Measurements from ENCODE around the gene KHNYN.

KHNYN gene

DNA sequence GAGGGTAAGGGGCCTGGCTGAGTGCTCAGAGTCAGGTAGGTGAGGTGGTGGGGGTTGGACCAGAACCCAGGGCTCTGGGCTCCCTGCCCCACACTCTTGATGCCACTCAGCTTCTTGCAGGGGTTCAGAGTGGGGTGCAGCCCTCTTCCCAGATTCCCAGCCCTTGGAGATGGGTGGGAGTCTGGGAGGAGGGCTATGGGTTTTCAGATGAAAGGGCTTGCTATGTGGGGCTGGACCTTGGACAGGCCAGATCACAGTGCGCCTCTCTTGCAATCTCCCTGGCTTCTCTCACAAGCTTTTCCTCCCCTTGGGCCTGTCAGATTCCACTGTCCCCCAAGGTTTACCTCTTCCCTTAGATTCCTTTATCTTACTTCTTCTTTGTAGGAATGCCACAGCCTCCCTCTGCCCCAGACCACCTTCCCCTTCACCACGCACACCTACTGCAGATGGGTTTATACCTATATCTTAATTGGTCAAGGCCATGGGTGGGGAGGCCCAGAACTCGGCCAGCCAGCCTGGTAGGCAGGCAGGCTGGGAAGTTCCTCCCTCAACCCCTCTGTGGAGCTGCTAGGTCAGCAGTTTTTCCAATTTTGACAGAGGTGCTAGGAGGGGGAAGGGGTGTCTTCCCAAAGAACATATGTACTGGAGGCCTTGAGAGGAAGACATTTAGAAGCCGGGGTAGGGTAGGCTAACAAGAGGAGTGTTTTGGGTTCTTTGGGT lies 29.6 kb upstream of the KHNYN start:
- no peak for DNase-seq (ENCODE audit: low read depth in 3 of 3, low spot score in 1 of 3)

DNA sequence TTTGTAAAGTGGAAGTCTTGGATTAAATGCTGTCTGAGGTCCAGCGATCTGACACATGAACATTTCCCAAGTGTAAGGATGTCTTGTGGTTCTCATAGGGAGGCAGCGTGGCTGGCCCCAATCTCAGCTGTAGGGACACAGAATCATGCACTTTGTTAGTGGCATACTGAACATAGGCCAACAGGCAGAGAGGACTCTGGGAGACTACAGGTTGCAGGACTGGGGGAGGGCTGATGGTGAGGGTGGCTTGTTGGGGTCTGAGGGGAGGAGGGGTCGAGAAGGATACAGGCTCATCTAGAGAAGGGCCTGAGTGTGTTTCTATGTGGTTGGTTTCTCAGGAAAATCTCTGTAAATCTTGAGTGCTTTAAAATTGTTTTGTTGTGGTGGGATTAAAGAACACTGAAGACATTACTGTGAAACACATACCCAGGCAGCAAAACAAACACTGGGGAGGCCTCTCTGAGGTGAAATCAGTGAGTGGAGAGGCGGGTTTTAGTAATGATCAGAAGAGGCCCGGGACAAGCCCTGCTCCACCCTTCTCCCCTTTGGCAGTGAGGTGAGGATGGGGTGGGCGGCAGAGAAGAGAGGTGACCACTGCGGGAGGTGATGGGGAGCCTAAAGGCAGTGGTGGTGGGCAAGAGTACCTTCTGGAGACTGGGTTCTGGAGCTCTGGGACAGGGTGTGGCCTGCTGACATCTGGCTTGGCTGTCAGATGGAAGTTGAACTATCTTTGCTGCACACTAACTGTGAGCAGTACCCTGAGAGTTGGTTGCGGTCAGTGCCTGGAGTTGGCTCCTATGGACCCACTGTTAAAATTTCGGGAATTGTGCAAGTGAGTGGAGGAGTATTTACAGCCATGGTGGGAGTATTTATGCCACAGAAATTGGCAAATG lies 27.7 kb upstream of the KHNYN start:
- DNase-seq (ENCODE audit: low read depth in 3 of 3, low spot score in 1 of 3), result no peak

DNA sequence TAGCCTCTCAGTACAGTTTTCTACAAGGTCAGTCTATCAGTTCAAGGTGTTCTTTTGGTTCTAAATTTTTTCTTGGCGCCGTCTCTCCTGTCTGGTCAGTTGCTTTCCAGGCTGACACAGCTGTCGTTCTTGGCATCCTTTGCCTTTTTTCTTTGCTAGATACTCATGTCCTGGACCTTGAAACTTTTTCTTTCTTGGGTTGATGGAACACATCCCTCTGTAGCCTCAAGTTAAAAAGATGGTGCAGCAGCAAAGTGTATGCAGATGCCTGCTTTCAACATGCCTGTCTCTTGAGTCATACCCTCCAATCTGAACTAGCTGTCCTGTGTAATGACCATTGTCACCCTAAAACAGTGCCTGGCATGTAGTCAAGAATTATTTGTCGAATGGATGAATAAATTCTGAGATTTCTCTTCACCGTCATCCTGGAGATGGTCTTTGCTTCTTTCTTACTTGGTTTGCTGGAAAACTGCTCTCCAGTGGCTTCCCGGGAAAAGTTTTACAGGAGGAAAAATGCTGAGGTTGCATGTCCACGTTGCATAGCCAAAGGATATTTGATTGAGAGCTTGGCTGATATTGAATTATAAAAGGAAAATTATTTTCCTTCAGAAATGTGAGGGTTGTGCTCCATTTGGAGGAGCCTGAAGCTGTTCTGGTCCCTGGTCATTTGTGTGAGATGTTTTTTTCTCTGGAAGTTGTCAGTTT lies 26.3 kb upstream of the KHNYN start:
- no peak for DNase-seq (ENCODE audit: low read depth in 3 of 3, low spot score in 1 of 3)

DNA sequence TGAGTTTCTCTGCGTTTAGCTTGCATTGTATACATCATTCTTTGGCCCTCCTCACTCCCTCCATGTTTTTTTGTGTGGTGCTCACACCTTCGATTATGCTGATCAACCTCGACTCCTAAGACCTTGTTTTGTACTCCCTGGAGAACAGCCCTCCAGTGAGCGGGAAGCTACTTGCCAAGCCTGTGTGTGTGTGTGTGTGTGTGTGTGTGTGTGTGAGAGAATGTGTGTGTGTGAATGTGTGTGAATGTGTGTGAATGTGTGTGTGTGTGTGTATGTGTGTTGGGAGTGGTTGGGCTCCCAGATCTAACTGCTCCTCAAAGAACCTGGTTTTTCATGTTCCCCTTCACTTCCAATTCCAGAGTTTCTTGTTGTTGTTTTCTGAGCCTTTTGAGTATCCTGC lies 24.9 kb upstream of the KHNYN start:
- DNase-seq (ENCODE audit: low read depth in 3 of 3, low spot score in 1 of 3), result no peak

DNA sequence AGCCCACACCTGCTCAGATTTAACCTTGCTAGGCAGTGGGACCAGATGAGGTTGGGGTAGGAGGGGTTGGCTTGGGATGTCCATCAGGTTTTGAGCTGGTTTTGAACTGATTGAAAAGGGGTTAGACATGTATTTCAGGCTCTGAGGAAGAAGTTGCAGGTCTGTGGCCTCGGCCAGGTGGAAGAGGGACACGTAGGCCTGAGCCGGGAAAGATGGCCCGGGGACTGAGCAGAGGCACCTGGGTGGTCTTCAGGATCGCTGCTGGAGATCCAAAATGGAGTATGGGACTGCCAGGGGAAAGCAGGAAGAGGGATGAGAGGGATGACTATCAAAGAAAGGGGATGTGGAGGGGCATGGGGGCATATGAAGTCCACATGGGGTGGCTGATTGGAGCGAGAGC lies 23.3 kb upstream of the KHNYN start:
- no peak for DNase-seq (ENCODE audit: low read depth in 3 of 3, low spot score in 1 of 3)

DNA sequence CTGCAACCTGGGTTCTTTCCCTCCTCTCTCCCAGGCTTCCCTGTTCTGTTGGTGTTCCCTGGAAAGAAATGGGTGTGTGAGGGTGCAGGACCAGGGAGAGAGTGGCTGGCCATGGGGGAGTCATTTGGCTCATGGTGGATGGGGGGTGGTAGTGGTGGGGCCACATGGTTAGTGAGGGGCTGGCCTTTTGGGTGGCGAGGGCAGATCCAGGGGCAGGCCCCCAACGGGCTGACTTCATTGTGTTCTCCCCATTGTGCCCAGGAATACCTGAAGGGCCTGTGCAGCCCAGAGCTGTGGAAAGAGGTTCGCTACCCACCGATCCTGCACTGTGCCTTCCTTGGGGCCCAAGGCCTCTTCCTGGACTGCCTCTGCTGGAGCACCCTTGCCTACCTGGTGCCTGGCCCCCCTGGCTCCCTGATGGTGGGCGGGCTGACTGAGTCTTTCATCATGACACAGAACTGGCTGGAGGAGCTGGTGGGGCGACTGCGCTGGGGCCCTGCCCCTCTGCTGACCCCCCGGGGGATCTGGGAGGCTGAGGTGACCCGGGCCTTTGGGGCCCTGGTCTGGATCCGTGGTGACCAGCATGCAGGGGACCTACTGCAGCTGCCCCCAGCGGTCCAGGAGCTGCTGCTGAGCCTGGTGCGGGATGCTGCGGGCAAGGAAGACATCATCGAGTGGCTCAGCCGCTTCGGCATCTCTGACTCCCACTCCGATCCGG lies 22.0 kb upstream of the KHNYN start:
- DNase-seq (ENCODE audit: low read depth in 3 of 3, low spot score in 1 of 3), result no peak

DNA sequence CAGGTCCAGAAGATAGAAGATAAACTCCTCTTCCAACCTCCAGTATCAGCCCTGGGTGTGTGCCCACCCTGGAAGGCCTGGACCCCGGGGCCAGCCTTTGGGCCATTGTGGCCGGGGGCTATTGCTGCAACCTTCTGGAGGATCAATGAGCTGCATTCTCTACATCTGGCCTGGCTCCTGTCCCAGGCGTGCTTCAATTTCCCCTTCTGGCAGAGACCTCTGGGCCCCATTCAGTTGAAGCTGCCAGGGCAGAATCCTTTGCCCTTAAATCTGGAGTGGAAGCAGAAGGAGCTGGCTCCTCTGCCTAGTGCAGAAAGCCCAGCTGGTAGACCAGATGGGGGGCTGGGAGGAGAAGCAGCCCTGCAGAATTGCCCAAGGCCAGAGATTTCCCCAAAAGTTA lies 21.0 kb upstream of the KHNYN start:
- DNase-seq (ENCODE audit: low read depth in 3 of 3, low spot score in 1 of 3), result no peak

DNA sequence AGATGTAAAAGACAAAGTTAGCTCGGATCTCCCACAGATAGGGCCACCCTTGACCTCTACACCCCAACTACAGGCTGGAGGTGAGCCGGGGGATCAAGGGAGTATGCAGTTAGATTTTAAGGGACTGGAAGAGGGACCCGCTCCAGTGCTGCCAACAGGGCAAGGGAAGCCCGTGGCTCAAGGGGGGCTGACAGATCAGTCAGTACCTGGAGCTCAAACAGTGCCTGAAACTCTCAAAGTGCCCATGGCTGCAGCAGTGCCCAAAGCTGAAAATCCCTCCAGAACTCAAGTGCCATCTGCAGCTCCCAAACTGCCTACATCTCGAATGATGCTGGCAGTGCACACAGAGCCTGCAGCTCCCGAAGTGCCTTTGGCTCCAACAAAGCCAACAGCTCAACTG lies 20.6 kb upstream of the KHNYN start:
- no peak for DNase-seq (ENCODE audit: low read depth in 3 of 3, low spot score in 1 of 3)

DNA sequence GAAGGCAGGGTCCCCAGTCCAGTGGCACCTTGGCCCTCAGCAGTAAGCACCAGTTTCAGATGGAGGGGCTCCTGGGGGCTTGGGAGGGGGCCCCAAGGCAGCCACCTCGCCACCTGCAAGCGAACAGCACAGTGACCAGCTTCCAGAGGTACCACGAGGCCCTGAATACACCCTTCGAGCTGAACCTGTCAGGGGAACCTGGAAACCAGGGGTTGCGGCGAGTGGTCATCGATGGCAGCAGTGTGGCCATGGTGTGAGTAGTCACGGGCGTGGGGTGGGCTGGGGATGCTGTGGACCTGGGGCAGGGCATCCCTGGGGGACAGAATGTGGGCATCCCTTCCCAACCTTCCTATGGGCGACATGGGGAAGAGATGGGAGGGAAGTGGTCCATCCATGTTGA lies 19.8 kb upstream of the KHNYN start:
- no peak for DNase-seq (ENCODE audit: low read depth in 3 of 3, low spot score in 1 of 3)

DNA sequence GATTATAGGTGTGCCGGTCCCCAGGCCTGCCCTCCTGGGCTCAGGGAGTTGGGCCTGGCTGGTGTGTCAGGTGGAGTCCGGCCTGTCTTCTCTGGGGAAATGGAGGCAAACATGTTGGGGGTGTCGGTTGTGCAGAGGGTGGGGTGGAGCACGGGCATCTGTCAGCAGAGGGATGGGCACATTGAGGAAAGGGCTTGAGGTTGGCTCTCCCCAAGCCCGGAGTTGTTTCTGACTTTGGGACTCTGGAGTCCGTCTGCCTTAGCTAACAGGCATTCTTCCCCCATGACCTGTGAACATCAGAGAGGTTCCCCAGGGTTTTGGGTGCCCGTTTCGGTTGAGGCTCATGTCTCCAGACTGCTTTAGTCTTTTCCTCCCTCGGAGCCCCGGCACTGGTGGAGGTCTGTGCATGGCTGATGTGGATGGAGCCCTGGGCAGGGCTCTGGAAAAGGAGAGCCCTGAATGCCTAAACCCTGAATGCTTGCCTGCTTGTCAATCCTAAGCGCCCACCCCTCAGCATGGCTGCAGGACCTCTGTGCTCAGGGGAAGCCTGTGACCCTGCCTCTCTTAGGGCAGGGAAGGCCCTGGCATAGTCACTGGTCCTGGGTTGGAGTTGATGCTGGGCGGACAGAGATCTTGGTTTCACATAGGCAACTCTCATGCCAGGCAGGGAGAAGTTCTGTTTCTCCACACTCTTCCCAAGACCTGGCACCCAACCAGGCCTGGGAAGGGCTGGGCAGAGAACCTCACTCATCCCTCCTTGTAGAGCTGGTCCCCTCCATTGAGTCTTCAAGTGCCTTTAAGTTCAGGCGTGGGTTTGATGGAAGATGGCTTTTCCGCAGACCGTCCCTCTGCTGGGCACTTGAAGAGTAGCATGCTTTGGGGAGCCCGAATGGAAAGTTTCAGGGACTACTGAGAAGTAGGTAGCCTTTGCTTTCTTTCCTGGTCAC lies 18.0 kb upstream of the KHNYN start:
- DNase-seq (ENCODE audit: low read depth in 3 of 3, low spot score in 1 of 3), result no peak

DNA sequence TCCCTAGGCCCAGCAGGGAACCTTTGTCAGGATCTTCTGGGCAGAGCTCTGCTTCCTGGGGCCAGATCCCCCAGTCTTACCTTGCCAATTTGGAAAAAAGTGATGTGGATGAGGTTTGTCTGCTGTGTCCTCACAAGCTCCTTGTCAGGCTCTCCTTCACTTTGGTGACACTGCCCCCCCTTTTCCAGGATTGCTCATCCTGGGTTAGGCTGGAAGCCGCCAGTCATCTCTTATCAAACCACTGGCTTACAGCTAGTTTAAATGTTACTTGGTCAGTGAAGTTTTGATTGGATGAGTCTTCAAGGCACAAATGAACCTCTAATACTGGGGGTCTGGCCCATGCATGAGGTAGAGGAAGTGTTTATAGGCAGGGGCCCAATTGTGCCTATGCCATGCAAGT lies 15.7 kb upstream of the KHNYN start:
- DNase-seq (ENCODE audit: low read depth in 3 of 3, low spot score in 1 of 3), result no peak

DNA sequence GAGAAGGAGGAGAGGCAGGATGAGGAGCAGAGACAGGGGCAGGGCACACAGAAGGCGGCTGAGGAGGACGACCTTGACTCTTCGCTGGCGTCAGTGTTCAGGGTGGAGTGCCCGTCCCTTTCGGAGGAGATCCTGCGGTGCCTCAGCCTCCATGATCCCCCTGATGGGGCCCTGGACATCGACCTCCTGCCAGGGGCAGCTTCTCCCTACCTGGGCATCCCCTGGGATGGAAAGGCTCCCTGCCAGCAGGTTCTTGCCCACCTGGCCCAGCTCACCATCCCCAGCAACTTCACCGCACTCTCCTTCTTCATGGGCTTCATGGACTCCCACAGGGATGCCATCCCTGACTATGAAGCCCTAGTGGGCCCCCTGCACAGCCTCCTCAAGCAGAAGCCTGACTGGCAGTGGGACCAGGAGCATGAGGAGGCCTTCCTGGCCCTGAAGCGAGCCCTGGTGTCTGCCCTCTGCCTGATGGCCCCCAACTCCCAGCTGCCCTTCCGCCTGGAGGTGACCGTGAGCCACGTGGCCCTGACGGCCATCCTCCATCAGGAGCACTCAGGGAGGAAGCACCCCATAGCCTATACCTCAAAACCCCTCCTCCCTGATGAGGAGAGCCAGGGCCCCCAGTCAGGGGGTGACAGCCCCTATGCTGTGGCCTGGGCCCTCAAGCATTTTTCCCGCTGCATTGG lies 14.9 kb upstream of the KHNYN start:
- no peak for DNase-seq (ENCODE audit: low read depth in 3 of 3, low spot score in 1 of 3)

DNA sequence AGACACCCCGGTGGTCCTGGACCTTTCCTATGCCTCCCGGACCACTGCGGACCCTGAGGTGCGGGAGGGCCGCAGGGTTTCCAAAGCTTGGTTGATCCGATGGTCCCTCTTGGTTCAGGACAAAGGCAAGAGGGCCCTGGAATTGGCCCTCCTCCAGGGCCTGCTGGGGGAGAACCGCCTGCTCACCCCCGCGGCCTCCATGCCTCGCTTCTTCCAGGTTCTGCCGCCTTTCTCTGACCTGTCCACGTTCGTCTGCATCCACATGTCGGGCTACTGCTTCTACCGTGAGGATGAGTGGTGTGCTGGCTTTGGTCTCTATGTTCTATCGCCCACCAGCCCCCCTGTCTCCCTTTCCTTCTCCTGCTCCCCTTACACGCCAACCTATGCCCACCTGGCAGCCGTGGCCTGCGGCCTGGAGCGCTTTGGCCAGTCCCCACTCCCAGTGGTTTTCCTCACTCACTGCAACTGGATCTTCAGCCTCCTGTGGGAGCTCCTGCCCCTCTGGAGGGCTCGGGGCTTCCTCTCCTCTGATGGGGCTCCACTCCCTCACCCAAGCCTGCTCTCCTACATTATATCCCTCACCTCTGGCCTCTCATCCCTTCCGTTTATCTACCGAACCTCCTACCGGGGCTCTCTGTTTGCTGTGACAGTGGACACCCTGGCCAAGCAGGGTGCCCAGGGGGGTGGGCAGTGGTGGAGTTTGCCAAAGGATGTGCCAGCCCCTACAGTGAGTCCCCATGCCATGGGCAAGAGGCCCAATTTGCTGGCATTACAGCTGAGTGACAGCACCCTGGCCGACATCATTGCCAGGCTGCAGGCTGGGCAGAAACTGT lies 14.1 kb upstream of the KHNYN start:
- no peak for DNase-seq (ENCODE audit: low read depth in 3 of 3, low spot score in 1 of 3)

DNA sequence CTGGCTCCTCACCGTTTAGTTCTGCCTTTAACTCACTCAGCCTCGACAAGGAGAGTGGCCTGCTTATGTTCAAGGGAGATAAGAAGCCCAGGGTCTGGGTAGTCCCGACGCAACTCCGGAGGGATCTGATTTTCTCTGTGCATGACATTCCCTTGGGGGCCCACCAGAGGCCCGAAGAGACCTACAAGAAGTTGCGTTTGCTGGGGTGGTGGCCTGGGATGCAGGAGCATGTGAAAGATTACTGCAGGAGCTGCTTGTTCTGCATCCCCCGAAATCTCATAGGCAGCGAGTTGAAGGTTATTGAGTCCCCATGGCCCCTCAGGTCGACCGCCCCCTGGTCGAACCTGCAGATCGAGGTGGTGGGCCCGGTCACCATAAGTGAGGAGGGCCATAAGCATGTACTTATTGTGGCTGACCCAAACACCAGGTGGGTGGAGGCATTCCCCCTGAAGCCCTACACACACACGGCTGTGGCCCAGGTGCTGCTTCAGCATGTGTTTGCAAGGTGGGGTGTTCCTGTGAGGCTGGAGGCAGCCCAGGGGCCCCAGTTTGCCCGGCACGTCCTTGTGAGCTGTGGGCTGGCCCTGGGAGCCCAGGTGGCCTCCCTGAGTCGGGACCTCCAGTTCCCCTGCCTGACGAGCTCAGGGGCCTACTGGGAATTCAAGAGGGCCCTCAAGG lies 13.4 kb upstream of the KHNYN start:
- no peak for DNase-seq (ENCODE audit: low read depth in 3 of 3, low spot score in 1 of 3)

DNA sequence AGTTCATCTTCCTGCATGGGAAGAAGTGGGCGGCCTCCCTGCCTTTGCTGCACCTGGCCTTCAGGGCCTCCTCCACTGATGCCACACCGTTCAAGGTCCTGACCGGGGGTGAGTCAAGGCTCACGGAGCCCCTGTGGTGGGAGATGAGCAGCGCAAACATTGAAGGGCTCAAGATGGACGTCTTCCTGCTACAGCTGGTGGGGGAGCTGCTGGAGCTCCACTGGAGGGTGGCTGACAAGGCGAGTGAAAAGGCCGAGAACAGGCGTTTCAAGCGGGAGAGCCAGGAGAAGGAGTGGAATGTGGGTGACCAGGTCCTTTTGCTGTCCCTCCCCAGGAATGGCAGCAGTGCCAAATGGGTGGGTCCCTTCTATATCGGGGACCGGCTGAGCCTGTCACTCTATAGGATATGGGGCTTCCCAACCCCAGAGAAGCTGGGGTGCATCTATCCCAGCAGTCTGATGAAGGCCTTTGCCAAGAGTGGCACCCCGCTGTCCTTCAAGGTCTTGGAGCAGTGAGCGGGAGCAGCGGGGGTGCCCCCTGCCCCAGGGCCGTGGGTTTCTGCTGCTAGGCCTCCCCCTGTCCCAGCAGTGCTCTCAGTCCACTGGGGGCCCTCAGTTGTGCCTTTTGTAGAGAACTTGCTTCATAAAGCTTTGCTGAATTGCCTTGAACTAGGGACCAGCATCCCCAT lies 12.7 kb upstream of the KHNYN start:
- DNase-seq (ENCODE audit: low read depth in 3 of 3, low spot score in 1 of 3), result no peak

DNA sequence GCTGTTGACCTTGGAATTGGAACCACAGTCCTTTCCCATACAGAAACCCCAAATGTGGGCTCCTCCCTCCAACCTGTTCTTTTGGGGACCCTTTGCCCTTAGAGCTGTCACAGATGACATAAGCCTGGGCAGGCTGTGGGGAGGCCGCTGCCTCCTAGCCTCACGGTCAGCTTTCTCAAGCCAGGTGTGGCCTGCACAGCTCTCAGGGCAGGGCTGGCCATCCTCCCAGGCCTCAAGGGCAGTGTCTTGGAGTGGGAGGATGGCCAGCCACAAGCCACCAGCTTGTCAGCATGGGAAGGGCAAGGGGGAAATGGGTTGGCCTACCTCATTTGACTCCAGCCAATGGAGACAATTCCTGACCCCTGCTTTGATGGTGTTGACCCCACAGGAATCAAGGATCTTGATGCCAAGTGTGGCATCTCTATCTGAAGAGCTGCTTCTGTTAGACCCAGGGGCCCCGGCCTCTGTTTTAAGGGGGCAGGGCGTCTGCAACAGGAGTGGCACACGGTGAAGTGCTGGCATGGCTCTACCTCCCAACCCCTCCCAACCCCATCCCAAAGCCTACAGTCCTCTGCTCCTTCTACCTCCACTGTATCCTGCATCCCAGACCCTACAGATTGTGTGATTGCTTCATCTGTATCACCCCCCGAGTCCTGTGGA lies 11.8 kb upstream of the KHNYN start:
- DNase-seq (ENCODE audit: low read depth in 3 of 3, low spot score in 1 of 3), result no peak

DNA sequence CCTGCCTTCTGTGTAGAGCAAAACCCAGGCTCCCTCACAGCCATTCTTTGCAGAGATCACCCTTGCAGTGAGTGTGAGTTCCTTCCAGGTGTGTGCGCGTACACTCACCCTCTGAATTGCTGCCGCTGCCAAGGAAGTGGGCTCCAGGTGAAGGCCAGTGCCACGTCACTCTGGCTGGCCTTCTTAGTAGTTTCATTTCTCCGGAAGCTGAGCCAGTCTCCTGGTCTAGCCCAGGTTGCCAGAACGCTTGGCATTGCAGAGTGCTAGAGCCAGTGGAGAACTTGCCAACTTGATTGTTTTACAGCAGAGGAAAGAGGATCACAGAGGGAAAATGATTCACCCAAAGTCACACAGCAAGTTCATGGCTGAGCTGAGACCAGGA lies 11.3 kb upstream of the KHNYN start:
- no peak for DNase-seq (ENCODE audit: low read depth in 3 of 3, low spot score in 1 of 3)

Measured in stimulated activated CD4-positive, alpha-beta T cell treated with anti-CD3 and anti-CD28 coated beads, TNF-alpha, amount 100 ng/mL, for 1 hour (primary cell).